OCI-LY1 (cell line): Measurements from ENCODE around the gene UNG.
"Not testable (repeated sequence)": the region's sequence is repeated elsewhere in the genome, so short reads cannot be mapped to it uniquely, and the experiment has no call there.

Source experiments
- CTCF ChIP-seq: fragments of 200-600 bp; sonication (generic), shearing (Covaris generic); IDR thresholded peaks from 2 replicates; pipeline ENCODE4 v1.5.1; 2017; ENCODE audit warnings: mild to moderate bottlenecking, antibody characterized with exemption, low read length, moderate library complexity, mixed read lengths
- EZH2 ChIP-seq: fragments of 200-600 bp; sonication (generic), shearing (Covaris generic); IDR thresholded peaks from 2 replicates; pipeline ENCODE4 v1.8.0; 2017; ENCODE audit warnings: borderline replicate concordance, mixed run types, mild to moderate bottlenecking, antibody characterized with exemption, low read length, moderate library complexity, mixed read lengths

GRCh38 chr12:109048706-109049105 is 48.7 kb upstream of the UNG start:
- TF ChIP-seq CTCF, EZH2: not testable (repeated sequence)
